GM12892 (cell line): Measurements from ENCODE around the gene PLS3.

Experiments
- POLR2A ChIP-seq: IDR thresholded peaks from 2 replicates; pipeline ENCODE4 v1.6.1; 2011; ENCODE audit warnings: low read depth, low read length, control low read depth
- POLR2AphosphoS5 ChIP-seq: IDR thresholded peaks from 2 replicates; pipeline ENCODE4 v1.6.1; 2011; ENCODE audit warnings: low read depth, low read length, control low read depth

- no peak for TF ChIP-seq POLR2A
- TF ChIP-seq POLR2AphosphoS5 = no peak
Observed at GRCh38 chrX:115649461-115650063, 88.6 kb downstream of the PLS3 start.
